ENCODE measurements around the gene DSCAML1.

DNA sequence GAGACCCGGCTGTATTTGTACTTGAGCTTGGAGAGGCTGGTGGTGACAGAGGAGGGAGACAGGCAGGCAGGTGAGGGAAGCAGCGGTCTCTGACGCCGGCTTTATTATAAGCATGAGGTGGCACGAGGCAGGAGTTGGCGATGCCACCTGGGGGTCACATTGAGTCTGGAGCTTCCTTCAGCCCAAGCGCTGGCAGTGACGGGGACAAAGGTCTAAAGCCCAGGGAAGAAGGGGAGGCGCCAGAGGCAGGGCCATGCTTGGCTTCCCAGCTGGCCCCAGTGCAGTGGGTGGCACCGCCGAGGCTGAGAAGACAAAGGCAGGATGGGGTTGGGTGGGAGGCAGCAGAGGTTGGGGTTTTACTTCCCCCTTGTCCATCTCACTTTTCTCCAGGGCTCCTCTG, 23.1 kb upstream of the DSCAML1 start:
- no peak for TF ChIP-seq EGR1 (IDR thresholded peaks at IDR 0.05; ENCODE audit: borderline replicate concordance, low read depth, low read length)
- no peak for TF ChIP-seq EZH2 (IDR thresholded peaks at IDR 0.05; ENCODE audit: low read depth, low read length, severe bottlenecking)
- no peak for TF ChIP-seq POLR2AphosphoS5 (IDR thresholded peaks at IDR 0.05; ENCODE audit: low read depth, low read length)
- no peak for TF ChIP-seq MAFK (IDR thresholded peaks at IDR 0.05; ENCODE audit: low read depth, low read length)
- TF ChIP-seq TAF7 (optimal IDR thresholded peaks at IDR 0.05; ENCODE audit: borderline replicate concordance, low read depth, low read length): no peak
- TF ChIP-seq POLR2A (IDR thresholded peaks at IDR 0.05; ENCODE audit: control extremely low read depth in 1 of 2, low read depth in 2 of 2, low read length in 2 of 2): no peak
- no peak for TF ChIP-seq EP300 (IDR thresholded peaks at IDR 0.05; ENCODE audit: borderline replicate concordance in 1 of 2, low read depth in 2 of 2, low read length in 2 of 2)
- TF ChIP-seq, protein P1, sequence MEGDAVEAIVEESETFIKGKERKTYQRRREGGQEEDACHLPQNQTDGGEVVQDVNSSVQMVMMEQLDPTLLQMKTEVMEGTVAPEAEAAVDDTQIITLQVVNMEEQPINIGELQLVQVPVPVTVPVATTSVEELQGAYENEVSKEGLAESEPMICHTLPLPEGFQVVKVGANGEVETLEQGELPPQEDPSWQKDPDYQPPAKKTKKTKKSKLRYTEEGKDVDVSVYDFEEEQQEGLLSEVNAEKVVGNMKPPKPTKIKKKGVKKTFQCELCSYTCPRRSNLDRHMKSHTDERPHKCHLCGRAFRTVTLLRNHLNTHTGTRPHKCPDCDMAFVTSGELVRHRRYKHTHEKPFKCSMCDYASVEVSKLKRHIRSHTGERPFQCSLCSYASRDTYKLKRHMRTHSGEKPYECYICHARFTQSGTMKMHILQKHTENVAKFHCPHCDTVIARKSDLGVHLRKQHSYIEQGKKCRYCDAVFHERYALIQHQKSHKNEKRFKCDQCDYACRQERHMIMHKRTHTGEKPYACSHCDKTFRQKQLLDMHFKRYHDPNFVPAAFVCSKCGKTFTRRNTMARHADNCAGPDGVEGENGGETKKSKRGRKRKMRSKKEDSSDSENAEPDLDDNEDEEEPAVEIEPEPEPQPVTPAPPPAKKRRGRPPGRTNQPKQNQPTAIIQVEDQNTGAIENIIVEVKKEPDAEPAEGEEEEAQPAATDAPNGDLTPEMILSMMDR (IDR thresholded peaks at IDR 0.05; ENCODE audit: control extremely low read depth in 1 of 3, insufficient read depth in 1 of 3, low read depth in 1 of 3, low read length in 3 of 3): no peak
- TF ChIP-seq KDM1A (IDR thresholded peaks at IDR 0.05; ENCODE audit: borderline replicate concordance, low read length): no peak
- no peak for TF ChIP-seq SUZ12 (IDR thresholded peaks at IDR 0.05; ENCODE audit: low read length)
- TF ChIP-seq HDAC6 (IDR thresholded peaks at IDR 0.05; ENCODE audit: low read depth, low read length): no peak

All from H1 (cell line).